ENCODE results near the gene PRKG1. TPM values are rescaled to one million over a fixed set of nuclear protein-coding genes. Genes with fewer than 3 reads are reported as not detected.

PRKG1 gene
- total and polyA plus RNA-seq, 2 donors (not counting 1 experiment from before 2014, with no cell fraction given): not detected

DNA sequence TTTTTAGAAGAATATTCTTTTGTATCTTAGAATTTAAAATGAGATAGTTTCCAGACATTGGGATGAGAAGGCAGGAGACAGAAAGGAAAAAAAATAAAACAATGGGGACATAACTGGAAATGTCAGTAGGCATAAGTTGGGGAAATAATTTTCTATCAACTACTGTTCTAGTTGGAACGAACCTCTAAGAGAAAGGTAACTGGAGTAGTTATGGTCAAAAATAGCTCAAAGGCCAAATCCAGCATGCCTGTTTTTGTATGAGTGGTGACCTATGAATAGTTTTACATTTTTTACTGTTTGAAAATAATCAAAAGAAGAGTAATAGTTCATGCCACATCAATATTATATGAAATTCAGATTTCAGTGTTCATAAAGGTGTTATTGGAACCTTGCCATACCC is 877.3 kb downstream of the PRKG1 start:
- Histone ChIP-seq H4K20me1 (ENCODE audit: control insufficient read depth, insufficient read depth, low read length, poor library complexity, severe bottlenecking) (no peaks in the 10 kb centered on the region), H3K4me3 (ENCODE audit: control extremely low read depth in 1 of 5, extremely low read depth in 1 of 5, insufficient read depth in 1 of 5, low read depth in 2 of 5, low read length in 4 of 5) (no peak overlapping the region), H3K4me2 (replicated peaks; ENCODE audit: low read depth, low read length, poor library complexity, severe bottlenecking) (no peak overlapping the region), H2AFZ (ENCODE audit: insufficient read depth, low read depth, low read length, poor library complexity, severe bottlenecking) (no peak overlapping the region), H3K36me3 (replicated peaks in 1 of 2; ENCODE audit: control extremely low read depth in 1 of 2, control insufficient read depth in 1 of 2, extremely low read depth in 1 of 2, insufficient read depth in 2 of 2, low read length in 1 of 2) (no peaks in the 10 kb centered on the region), H3K9ac (ENCODE audit: low read length) (no peak overlapping the region), H3K9me3 (ENCODE audit: control extremely low read depth in 1 of 3, control insufficient read depth in 2 of 3, insufficient read depth in 1 of 3, low read length in 2 of 3) (no peaks in the 10 kb centered on the region), H3K79me2 (ENCODE audit: control insufficient read depth, insufficient read depth, low read length) (no peaks in the 10 kb centered on the region), H3K27me3 (replicated peaks in 1 of 4; ENCODE audit: control extremely low read depth in 1 of 4, control insufficient read depth in 3 of 4, insufficient read depth in 4 of 4, low read length in 3 of 4) (no peaks in the 10 kb centered on the region), H3K27ac (ENCODE audit: low read length in 2 of 2) (no peak overlapping the region), H3K4me1 (ENCODE audit: control insufficient read depth in 2 of 2, insufficient read depth in 2 of 2, low read length in 2 of 2) (no peaks in the 10 kb centered on the region)
- Mint-ChIP-seq H3K4me3 (no peak overlapping the region), H3K4me1 (no peaks in the 10 kb centered on the region), H3K9me3 (ENCODE audit: insufficient read depth) (no peaks in the 10 kb centered on the region), H3K27ac (no peak overlapping the region), H3K27me3 (no peaks in the 10 kb centered on the region)
- DNase-seq (no peak), ATAC-seq (ENCODE audit: low read depth) (no peak)
- intact Hi-C loops (cut with micrococcal nuclease): no loop called here
- POLR2A ChIA-PET: no interaction called here
- CTCF ChIA-PET: no interaction called here
- TF ChIP-seq, protein P1, sequence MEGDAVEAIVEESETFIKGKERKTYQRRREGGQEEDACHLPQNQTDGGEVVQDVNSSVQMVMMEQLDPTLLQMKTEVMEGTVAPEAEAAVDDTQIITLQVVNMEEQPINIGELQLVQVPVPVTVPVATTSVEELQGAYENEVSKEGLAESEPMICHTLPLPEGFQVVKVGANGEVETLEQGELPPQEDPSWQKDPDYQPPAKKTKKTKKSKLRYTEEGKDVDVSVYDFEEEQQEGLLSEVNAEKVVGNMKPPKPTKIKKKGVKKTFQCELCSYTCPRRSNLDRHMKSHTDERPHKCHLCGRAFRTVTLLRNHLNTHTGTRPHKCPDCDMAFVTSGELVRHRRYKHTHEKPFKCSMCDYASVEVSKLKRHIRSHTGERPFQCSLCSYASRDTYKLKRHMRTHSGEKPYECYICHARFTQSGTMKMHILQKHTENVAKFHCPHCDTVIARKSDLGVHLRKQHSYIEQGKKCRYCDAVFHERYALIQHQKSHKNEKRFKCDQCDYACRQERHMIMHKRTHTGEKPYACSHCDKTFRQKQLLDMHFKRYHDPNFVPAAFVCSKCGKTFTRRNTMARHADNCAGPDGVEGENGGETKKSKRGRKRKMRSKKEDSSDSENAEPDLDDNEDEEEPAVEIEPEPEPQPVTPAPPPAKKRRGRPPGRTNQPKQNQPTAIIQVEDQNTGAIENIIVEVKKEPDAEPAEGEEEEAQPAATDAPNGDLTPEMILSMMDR (IDR thresholded peaks at IDR 0.05): no peak
- no peak for TF ChIP-seq EZH2 (IDR thresholded peaks at IDR 0.05; ENCODE audit: borderline replicate concordance, insufficient read depth, low read depth, low read length, poor library complexity, severe bottlenecking)
- no CpG with 5 or more reads among the region's 1 CpG for WGBS (ENCODE audit: insufficient coverage)

DNA sequence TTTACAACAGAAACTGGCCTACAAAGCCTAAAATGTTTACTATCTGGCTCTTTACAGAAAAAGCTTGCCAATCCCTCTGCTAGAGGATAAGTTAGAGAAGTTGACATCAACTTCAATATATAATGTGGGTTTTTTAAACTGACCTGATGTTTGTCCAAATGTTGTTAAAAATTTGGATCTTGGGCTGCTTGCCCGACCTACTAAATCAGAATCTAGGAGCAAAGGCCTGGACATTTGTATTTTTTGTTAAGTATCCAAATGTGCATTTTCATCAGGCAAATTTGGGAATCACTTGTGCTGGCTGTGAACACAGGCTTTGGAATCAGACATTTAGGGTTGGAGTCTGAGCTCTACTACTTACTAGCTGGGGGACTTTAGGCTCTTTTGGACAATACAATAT is 877.8 kb downstream of the PRKG1 start:
- no peaks in the 10 kb centered on the region for H3K27me3 Mint-ChIP-seq
- no peak overlapping the region for H2AFZ ChIP-seq (ENCODE audit: insufficient read depth, low read depth, low read length, poor library complexity, severe bottlenecking)
- no peaks in the 10 kb centered on the region for H3K36me3 ChIP-seq (replicated peaks in 1 of 2; ENCODE audit: control extremely low read depth in 1 of 2, control insufficient read depth in 1 of 2, extremely low read depth in 1 of 2, insufficient read depth in 2 of 2, low read length in 1 of 2)
- no peak overlapping the region for H3K4me3 Mint-ChIP-seq
- no peak for TF ChIP-seq EZH2 (IDR thresholded peaks at IDR 0.05; ENCODE audit: borderline replicate concordance, insufficient read depth, low read depth, low read length, poor library complexity, severe bottlenecking)
- TF ChIP-seq, protein P1 (IDR thresholded peaks at IDR 0.05): no peak
- no peaks in the 10 kb centered on the region for H3K4me1 ChIP-seq (ENCODE audit: control insufficient read depth in 2 of 2, insufficient read depth in 2 of 2, low read length in 2 of 2)
- no peak overlapping the region for H3K27ac ChIP-seq (ENCODE audit: low read length in 2 of 2)
- no peaks in the 10 kb centered on the region for H4K20me1 ChIP-seq (ENCODE audit: control insufficient read depth, insufficient read depth, low read length, poor library complexity, severe bottlenecking)
- H3K4me2 ChIP-seq (replicated peaks; ENCODE audit: low read depth, low read length, poor library complexity, severe bottlenecking): no peak overlapping the region
- POLR2A ChIA-PET: no interaction called here
- H3K27me3 ChIP-seq (replicated peaks in 1 of 4; ENCODE audit: control extremely low read depth in 1 of 4, control insufficient read depth in 3 of 4, insufficient read depth in 4 of 4, low read length in 3 of 4): no peaks in the 10 kb centered on the region
- no peak overlapping the region for H3K27ac Mint-ChIP-seq
- no peaks in the 10 kb centered on the region for H3K9me3 Mint-ChIP-seq (ENCODE audit: insufficient read depth)
- H3K4me3 ChIP-seq (ENCODE audit: control extremely low read depth in 1 of 5, extremely low read depth in 1 of 5, insufficient read depth in 1 of 5, low read depth in 2 of 5, low read length in 4 of 5): no peak overlapping the region
- no peaks in the 10 kb centered on the region for H3K4me1 Mint-ChIP-seq
- no peaks in the 10 kb centered on the region for H3K9me3 ChIP-seq (ENCODE audit: control extremely low read depth in 1 of 3, control insufficient read depth in 2 of 3, insufficient read depth in 1 of 3, low read length in 2 of 3)
- WGBS (ENCODE audit: insufficient coverage): 86% methylated on average over 1 of the region's 1 CpG
- no peak for DNase-seq
- intact Hi-C loops (cut with micrococcal nuclease): no loop called here
- no peak overlapping the region for H3K9ac ChIP-seq (ENCODE audit: low read length)
- ATAC-seq (ENCODE audit: low read depth): no peak
- H3K79me2 ChIP-seq (ENCODE audit: control insufficient read depth, insufficient read depth, low read length): no peaks in the 10 kb centered on the region
- CTCF ChIA-PET: no interaction called here

All from B cell (primary cell).